Measurements from ENCODE around the gene CACTIN.

- TF ChIP-seq ZNF274 (IDR thresholded peaks at IDR 0.05; ENCODE audit: low read depth, low read length) (no peak), SUZ12 (IDR thresholded peaks at IDR 0.05; ENCODE audit: extremely low read depth, insufficient read depth, insufficient read length) (no peak), YY1 (IDR thresholded peaks at IDR 0.05; ENCODE audit: insufficient read depth, insufficient read length) (no peak)
These were observed 15.7 kb upstream of the CACTIN start for GRCh38 chr19:3642296-3642695.
